K562 (cell line): ENCODE measurements around the gene LRRC8C. TPM values are rescaled to one million over a fixed set of nuclear protein-coding genes. Genes with fewer than 3 reads are reported as not detected.
A peak's percentile ranks its signal among the peaks of the same experiment; 100 is the strongest.

Experiments used
- ATAC-seq: fragments of 200-7000 bp; cut with Tn5 transposase; 3 replicates; pipeline ENCODE4 v1.9.1; 2020; ENCODE audit warnings: moderate library complexity
- BruUV-seq: library from RNA; stranded (reverse); fragments of 400-500 nt; replicated peaks from 2 replicates; lab custom pipeline; 2021; lab: Mats Ljungman, UMichigan
- CTCF ChIA-PET: fragments of 300-600 bp; formaldehyde crosslinking; extraction: SDS; loops from one replicate; lab custom pipeline; 2021; ENCODE audit warnings: low intra/inter-chr PET ratio; lab: Yijun Ruan, JAX
- POLR2A ChIA-PET: fragments of 300-600, 350-650 bp; sonication (Branson Sonifier 250); formaldehyde crosslinking; extraction: SDS; loops from one replicate; lab custom pipeline; 2021; ENCODE audit warnings: antibody characterized with exemption, inconsistent platforms; lab: Yijun Ruan, JAX
- DNase-seq, 4 experiments: peaks; one replicate each; pipeline versions ENCODE4 v3.0.0 to v3.0.0-alpha.2; 2011 to 2018; ENCODE audit warnings: low spot score in 3 of 4, mixed read lengths in 3 of 4; ENCODE audit errors: extremely low read depth in 1 of 4
- FAIRE-seq: peaks from 2 replicates; lab custom pipeline; 2011; peaks lifted over from hg19 to GRCh38; lab: Jason Lieb, UNC
- H2AFZ ChIP-seq: 2 replicates; pipeline ENCODE4 v1.6.0; 2011; ENCODE audit warnings: low read depth, low read length, control low read depth, inconsistent platforms
- H3K27ac ChIP-seq: fragments of 200-600 bp; 3 replicates; pipeline ENCODE4 v1.8.0; 2011; ENCODE audit warnings: low read depth, mild to moderate bottlenecking, control low read depth, inconsistent platforms, low read length, moderate library complexity, mixed read lengths; ENCODE audit errors: extremely low read depth
- H3K27me3 ChIP-seq, 2 experiments: fragments of 300-600 bp in 1 of 2; 2 replicates in 1 of 2; 3 replicates in 1 of 2; pipeline versions ENCODE4 v1.6.0 to v1.8.0; 2011; ENCODE audit warnings: inconsistent platforms in 2 of 2, low read length in 2 of 2, mild to moderate bottlenecking in 1 of 2, mixed read lengths in 1 of 2, moderate library complexity in 1 of 2; ENCODE audit not compliant: control insufficient read depth in 2 of 2, insufficient read depth in 2 of 2
- H3K36me3 ChIP-seq: fragments of 300-600 bp; 3 replicates; pipeline ENCODE4 v1.8.0; 2011; ENCODE audit warnings: mild to moderate bottlenecking, low read length, inconsistent platforms; ENCODE audit not compliant: control insufficient read depth, insufficient read depth
- H3K4me1 ChIP-seq, 2 experiments: fragments of 200-600 bp in 1 of 2; replicated peaks in 1 of 2; 2 replicates in 1 of 2; 3 replicates in 1 of 2; pipeline versions ENCODE4 v1.5.1 to v1.8.0; 2011; ENCODE audit warnings: inconsistent platforms in 2 of 2, low read length in 2 of 2, mild to moderate bottlenecking in 1 of 2, mixed read lengths in 1 of 2, moderate library complexity in 1 of 2; ENCODE audit not compliant: control insufficient read depth in 2 of 2, insufficient read depth in 2 of 2
- H3K4me2 ChIP-seq: 2 replicates; pipeline ENCODE4 v1.6.1; 2011; ENCODE audit warnings: low read length, control low read depth, inconsistent platforms, mixed read lengths; ENCODE audit not compliant: insufficient read depth
- H3K4me3 ChIP-seq: fragments of 200-600 bp; sonication (generic), shearing (Covaris generic); 2 replicates; pipeline ENCODE4 v1.5.1; 2016; ENCODE audit warnings: control low read depth, inconsistent platforms
- H3K79me2 ChIP-seq: fragments of 200-600 bp; 3 replicates; pipeline ENCODE4 v1.8.0; 2011; ENCODE audit warnings: low read length, inconsistent platforms; ENCODE audit not compliant: control insufficient read depth, insufficient read depth
- H3K9ac ChIP-seq, 2 experiments: 2 replicates each; pipeline versions ENCODE4 v1.6.0 to v1.6.1; 2011; ENCODE audit warnings: low read depth in 2 of 2, low read length in 2 of 2, control low read depth in 1 of 2, inconsistent platforms in 1 of 2, mild to moderate bottlenecking in 1 of 2, mixed read lengths in 1 of 2; ENCODE audit not compliant: insufficient read depth in 1 of 2
- H3K9me1 ChIP-seq: one replicate; pipeline ENCODE4 v1.6.0; 2011; ENCODE audit warnings: inconsistent platforms, mild to moderate bottlenecking, low read length, moderate library complexity; ENCODE audit not compliant: control insufficient read depth, insufficient read depth
- H3K9me3 ChIP-seq: replicated peaks from 2 replicates; pipeline ENCODE4 v1.5.1; 2011; ENCODE audit warnings: low read depth, low read length, inconsistent platforms; ENCODE audit not compliant: control insufficient read depth, insufficient read depth
- H4K20me1 ChIP-seq: replicated peaks from 2 replicates; pipeline ENCODE4 v1.6.1; 2011; ENCODE audit warnings: low read length, inconsistent platforms, mixed read lengths; ENCODE audit not compliant: control insufficient read depth, insufficient read depth
- MIER1 ChIP-seq: fragments of 450-650 bp; IDR thresholded peaks from 2 replicates; pipeline ENCODE4 v1.6.1; 2016; ENCODE audit warnings: antibody characterized with exemption, mild to moderate bottlenecking, low read depth
- MTA3 ChIP-seq: fragments of 450-650 bp; formaldehyde crosslinking; IDR thresholded peaks from 2 replicates; pipeline ENCODE4 v1.6.1; 2017; ENCODE audit warnings: mild to moderate bottlenecking, borderline replicate concordance
- ZNF146 ChIP-seq: IDR thresholded peaks from one replicate; pipeline ENCODE4 v1.6.1; 2018; ENCODE audit warnings: missing compliant biosample characterization; ENCODE audit not compliant: unreplicated experiment
- ZNF609 ChIP-seq: sonication (generic); formaldehyde crosslinking; IDR thresholded peaks from 2 replicates; pipeline ENCODE4 v1.8.1; 2023; ENCODE audit warnings: missing genetic modification reagents, mild to moderate bottlenecking, borderline replicate concordance
- WGBS: fragments of 100-300 bp; shearing (Covaris generic); methylation state at CpG from one replicate; pipeline ENCODE4 v1.1.6; 2016; ENCODE audit warnings: low coverage, mixed read lengths; ENCODE audit not compliant: insufficient coverage; ENCODE audit errors: missing lambda C conversion rate; 5-methylcytosine and 5-hydroxymethylcytosine counted together
- in situ Hi-C: fragments of 300-500 bp; cut with MboI; formaldehyde crosslinking; loops from 4 replicates; pipeline ENCODE4 v1.15.0; 2018; ENCODE audit warnings: inconsistent platforms, mixed read lengths
- intact Hi-C: fragments of 100-400 bp; cut with micrococcal nuclease; formaldehyde crosslinking; loops from 2 replicates; pipeline ENCODE4 v1.14.2; 2022
- polyA plus RNA-seq, 8 experiments: library from polyadenylated mRNA; depleted of rRNA in 4 of 8; stranded (reverse) in 5 of 8; unstranded in 3 of 8; fragments of >200 nt; fragmentation: Nextera tagmentation in 2 of 8; fragmentation: Illumina TruSeq in 1 of 8; extraction: Ambion mirVana in 2 of 8; extraction: Trizol in 1 of 8; gene quantifications; 2 replicates each; pipeline versions ENCODE4 v1.2.1 to v1.2.3, GENCODE V29; 2011 to 2014; ENCODE audit warnings: inconsistent platforms in 1 of 8, missing spikeins in 1 of 8
- total RNA-seq, 7 experiments: library from RNA; depleted of rRNA in 6 of 7; stranded (reverse); fragments of >200 nt in 6 of 7; fragmentation: Illumina TruSeq in 2 of 7; extraction: Trizol in 2 of 7; gene quantifications; 2 replicates each; pipeline versions ENCODE4 v1.2.1 to v1.2.3, GENCODE V29; 2011 to 2021; ENCODE audit warnings: low replicate concordance in 1 of 7

The LRRC8C gene
- total and polyA plus RNA-seq, 9 of the 15 experiments (the other 6 are each of a cell fraction or from before 2014, with no cell fraction given), result 1.00 to 12.5 (median 4.5) TPM

DNA sequence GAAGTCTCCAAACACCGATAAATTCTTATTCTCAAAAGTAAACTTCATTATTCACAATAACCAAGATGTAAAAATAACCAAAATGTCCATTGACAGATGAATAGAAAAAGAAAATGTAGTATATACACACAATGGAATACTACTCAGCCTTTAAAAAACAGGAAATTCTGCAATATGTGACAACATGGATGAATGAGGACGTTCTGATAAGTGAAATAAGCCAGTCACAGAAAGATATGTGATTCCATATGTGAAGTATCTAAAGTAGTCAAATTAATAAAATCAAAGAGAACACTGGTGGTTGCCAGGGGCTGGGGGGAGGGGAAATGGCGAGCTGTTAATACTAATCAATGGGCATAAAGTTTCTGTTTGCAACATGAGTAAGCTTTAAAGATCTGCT is 36.0 kb downstream of the LRRC8C start:
- ATAC-seq, result no peak
- DNase-seq, result no peak
- Histone ChIP-seq H3K4me2 (no peak overlapping the region), H3K36me3 (no peaks in the 10 kb centered on the region), H3K9me1 (no peaks in the 10 kb centered on the region), H3K4me1 (peaks cover 0 to 6% of the 10 kb centered on the region in 2 experiments; a peak in 3 of 5 replicates), H4K20me1 (no peaks in the 10 kb centered on the region), H3K9ac (no peak overlapping the region), H3K79me2 (peaks cover 5% of the 10 kb centered on the region; the same call in 1 of the 3 replicates), H3K4me3 (no peak overlapping the region), H3K27me3 (no peaks in the 10 kb centered on the region), H2AFZ (no peak overlapping the region), H3K27ac (no peak overlapping the region), H3K9me3 (no peaks in the 10 kb centered on the region)
- TF ChIP-seq MIER1 (no peak), ZNF146 (CRISPR knock-in tag) (peak; percentile 10), MTA3 (no peak)
- in situ Hi-C loops (no loop called here), intact Hi-C loops (no loop called here)
- WGBS, result 89% methylated on average over 3 of the region's 3 CpGs
- no peak for FAIRE-seq
- CTCF ChIA-PET, result no interaction called here
- no TSS peak for BruUV-seq
- POLR2A ChIA-PET, result interaction anchor here (0.8 to 1.4 kb wide), 2 partner anchors 12 to 179 kb away, joined by 3 to 4 read pairs; no protein-coding TSS in a partner anchor

DNA sequence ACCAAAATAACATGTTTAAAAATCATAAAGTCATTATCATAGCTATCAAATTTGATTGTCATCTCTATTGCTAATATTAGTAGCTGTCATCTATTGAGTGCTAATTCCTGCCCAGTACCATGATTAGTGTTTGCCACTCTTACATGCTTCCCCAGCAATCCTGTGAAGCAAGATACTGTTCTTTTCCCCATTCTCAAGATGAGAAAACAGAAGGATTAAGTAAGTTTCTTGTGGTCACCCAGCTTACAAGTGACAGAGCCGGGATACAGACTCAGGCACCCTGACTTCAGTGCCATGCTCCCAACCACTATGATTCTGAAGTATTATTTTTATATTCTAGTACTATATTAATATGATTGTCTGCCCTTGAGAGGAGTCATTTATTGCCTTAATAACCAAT is 36.5 kb downstream of the LRRC8C start:
- Histone ChIP-seq H3K9me3 (no peaks in the 10 kb centered on the region), H3K79me2 (peaks cover 5% of the 10 kb centered on the region; the same call in 1 of the 3 replicates), H4K20me1 (no peaks in the 10 kb centered on the region), H3K4me2 (no peak overlapping the region), H3K27me3 (no peaks in the 10 kb centered on the region), H2AFZ (no peak overlapping the region), H3K4me3 (no peak overlapping the region), H3K9ac (no peak overlapping the region), H3K27ac (no peak overlapping the region), H3K9me1 (no peaks in the 10 kb centered on the region), H3K4me1 (peaks cover 0 to 6% of the 10 kb centered on the region in 2 experiments; a peak in 3 of 5 replicates), H3K36me3 (no peaks in the 10 kb centered on the region)
- intact Hi-C loops, result no loop called here
- ChIA-PET POLR2A (interaction anchor here (0.8 to 1.4 kb wide), 2 partner anchors 13 to 180 kb away, joined by 3 to 4 read pairs; no protein-coding TSS in a partner anchor), CTCF (interaction anchor here (0.7 kb wide), 1 partner anchor 53 kb away, joined by 3 read pairs; no protein-coding TSS in a partner anchor)
- DNase-seq (no peak), ATAC-seq (no peak), FAIRE-seq (no peak)
- no TSS peak for BruUV-seq
- in situ Hi-C loops, result no loop called here
- 83% methylated on average over 1 of the region's 1 CpG for WGBS
- no peak for TF ChIP-seq ZNF609 (CRISPR knock-in tag)
